ENCODE results near the gene CCDC146. TPM values are rescaled to one million over a fixed set of nuclear protein-coding genes. Genes with fewer than 3 reads are reported as not detected.
A peak's percentile ranks its signal among the peaks of the same experiment; 100 is the strongest.

CCDC146 gene
- total and polyA plus RNA-seq, 10 donors = 4.1 to 21.3 (median 10.9) TPM

DNA sequence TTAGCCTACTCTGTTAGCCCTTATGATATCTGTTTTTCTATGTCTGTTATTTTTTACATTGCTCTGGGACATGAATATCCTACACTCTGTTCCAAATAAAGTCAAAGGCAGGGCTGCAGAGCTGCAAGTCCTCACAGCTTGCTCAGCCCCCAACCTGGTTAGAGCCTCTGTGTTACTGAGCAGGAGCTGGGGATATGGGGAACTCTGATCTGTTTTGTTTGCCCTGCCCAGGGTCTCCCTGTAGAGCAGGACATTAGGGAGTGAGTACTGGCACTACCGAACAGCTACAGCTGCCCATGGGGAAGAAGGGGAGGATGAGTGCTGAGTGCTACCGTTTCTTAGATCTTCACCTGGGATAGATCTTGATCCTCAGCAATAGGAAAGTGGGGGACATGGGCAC is 110.1 kb downstream of the CCDC146 start:
- Histone ChIP-seq H3K4me3 (no peak overlapping the region), H3K36me3 (peaks cover 0 to 6% (median 0%) of the 10 kb centered on the region in 6 donors), H3K27me3 (replicated peaks in 1 of 7) (no peaks in the 10 kb centered on the region), H3K9me3 (peaks cover 0 to 28% (median 20%) of the 10 kb centered on the region in 8 donors), H3K4me1 (peaks cover 0 to 12% (median 3%) of the 10 kb centered on the region in 6 donors), H3K27ac (no peak overlapping the region)
- DNase-seq = no peak
- 91 to 100% (median 91%) methylated on average over 2 of the region's 2 CpGs for WGBS, 5 donors
- TF ChIP-seq POLR2AphosphoS5 (IDR thresholded peaks at IDR 0.05) = no peak
- TF ChIP-seq, protein P1, sequence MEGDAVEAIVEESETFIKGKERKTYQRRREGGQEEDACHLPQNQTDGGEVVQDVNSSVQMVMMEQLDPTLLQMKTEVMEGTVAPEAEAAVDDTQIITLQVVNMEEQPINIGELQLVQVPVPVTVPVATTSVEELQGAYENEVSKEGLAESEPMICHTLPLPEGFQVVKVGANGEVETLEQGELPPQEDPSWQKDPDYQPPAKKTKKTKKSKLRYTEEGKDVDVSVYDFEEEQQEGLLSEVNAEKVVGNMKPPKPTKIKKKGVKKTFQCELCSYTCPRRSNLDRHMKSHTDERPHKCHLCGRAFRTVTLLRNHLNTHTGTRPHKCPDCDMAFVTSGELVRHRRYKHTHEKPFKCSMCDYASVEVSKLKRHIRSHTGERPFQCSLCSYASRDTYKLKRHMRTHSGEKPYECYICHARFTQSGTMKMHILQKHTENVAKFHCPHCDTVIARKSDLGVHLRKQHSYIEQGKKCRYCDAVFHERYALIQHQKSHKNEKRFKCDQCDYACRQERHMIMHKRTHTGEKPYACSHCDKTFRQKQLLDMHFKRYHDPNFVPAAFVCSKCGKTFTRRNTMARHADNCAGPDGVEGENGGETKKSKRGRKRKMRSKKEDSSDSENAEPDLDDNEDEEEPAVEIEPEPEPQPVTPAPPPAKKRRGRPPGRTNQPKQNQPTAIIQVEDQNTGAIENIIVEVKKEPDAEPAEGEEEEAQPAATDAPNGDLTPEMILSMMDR (IDR thresholded peaks at IDR 0.05 in 8 of 11, conservative IDR thresholded peaks at IDR 0.05 in 3 of 11) = no peak
- TF ChIP-seq POLR2A (IDR thresholded peaks at IDR 0.05) = no peak
- intact Hi-C loops (cut with DNase I; ENCODE audit: low total_unique reads) = no loop called here

DNA sequence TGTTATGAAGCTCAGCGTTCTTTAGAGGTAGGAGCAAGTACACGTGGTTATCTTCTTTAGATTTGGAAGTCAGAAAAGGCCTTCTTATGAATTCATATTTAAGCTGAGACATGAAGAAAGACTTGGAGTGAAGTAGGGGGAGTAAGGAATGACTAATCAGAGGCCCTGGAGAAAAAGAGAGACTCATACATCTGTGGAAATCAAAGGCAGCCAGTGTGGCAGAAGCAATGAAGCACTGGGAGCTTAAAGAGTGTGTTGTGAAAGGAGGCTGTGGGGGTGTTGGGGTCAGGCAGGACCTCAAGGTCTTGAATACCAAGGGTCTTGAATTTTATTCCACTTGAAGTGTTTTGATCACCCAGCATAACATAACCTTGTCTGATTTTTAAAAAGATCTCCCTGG is 112.9 kb downstream of the CCDC146 start:
- Histone ChIP-seq H3K4me3 (no peak overlapping the region), H3K4me1 (peaks cover 0 to 40% (median 21%) of the 10 kb centered on the region in 6 donors), H3K36me3 (peaks cover 0 to 9% (median 0%) of the 10 kb centered on the region in 6 donors), H3K27ac (no peak overlapping the region), H3K9me3 (peaks cover 0 to 13% (median 11%) of the 10 kb centered on the region in 8 donors), H3K27me3 (replicated peaks in 1 of 7) (no peaks in the 10 kb centered on the region)
- TF ChIP-seq, protein P1 (IDR thresholded peaks at IDR 0.05 in 8 of 11, conservative IDR thresholded peaks at IDR 0.05 in 3 of 11) = no peak
- DNase-seq = no peak
- intact Hi-C loops (cut with DNase I; ENCODE audit: low total_unique reads) = no loop called here
- 95 to 97% (median 95%) methylated on average over 2 of the region's 2 CpGs for WGBS, 5 donors

DNA sequence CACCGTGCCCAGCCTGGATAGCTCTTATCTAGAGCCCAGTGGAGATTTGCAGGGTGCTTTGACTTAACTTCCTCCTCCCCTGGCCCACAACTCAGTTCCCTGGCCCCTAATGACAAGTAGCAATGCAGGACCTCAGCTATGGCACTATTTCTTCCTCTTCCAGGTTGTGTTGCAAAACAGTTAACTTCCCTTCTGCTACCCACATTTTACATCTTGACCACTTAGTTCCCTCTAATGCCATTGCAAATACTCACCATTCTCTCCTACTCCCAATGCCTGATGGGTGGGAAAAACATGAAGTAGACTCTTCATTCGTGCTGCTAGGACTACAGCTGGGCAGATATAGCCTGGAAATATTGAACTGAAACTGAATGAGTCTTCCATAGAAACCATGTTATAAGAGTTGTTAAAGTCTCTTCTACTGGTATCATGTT is 116.3 kb downstream of the CCDC146 start:
- Histone ChIP-seq H3K27me3 (replicated peaks in 1 of 7) (no peaks in the 10 kb centered on the region), H3K27ac (peak overlapping the region in 7 of 8 donors; percentile 51 to 86 (median 68)), H3K36me3 (peaks cover 0 to 20% (median 0%) of the 10 kb centered on the region in 6 donors), H3K4me3 (no peak overlapping the region), H3K9me3 (no peaks in the 10 kb centered on the region), H3K4me1 (peaks cover 0 to 40% (median 21%) of the 10 kb centered on the region in 6 donors)
- peak in 1 of 3 donors; percentile 64 for TF ChIP-seq POLR2AphosphoS5 (IDR thresholded peaks at IDR 0.05)
- TF ChIP-seq POLR2A (IDR thresholded peaks at IDR 0.05) = no peak
- peak; percentile 78 for DNase-seq
- 30 to 52% (median 42%) methylated on average over 2 of the region's 2 CpGs for WGBS, 5 donors
- intact Hi-C loops (cut with DNase I; ENCODE audit: low total_unique reads) = no loop called here

DNA sequence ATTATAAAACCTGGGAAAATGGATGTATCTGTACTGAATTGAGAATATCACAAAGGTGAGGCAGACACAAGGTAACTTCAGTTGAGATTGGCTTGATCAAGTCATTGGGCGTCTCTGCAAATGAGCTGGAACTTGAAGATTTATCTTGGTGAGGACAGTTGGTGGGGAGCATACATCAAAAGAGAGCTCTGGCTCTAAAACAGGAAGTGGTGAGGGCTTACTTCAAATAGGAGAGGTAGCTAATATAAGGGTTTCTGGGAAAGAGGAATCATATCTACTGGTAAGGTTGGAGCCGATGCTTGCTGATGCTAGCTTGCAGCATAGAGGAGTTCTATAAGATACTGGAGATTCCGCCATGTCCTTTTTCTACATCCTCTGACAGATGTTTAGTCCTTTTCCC is 117.1 kb downstream of the CCDC146 start:
- no peak for DNase-seq
- Histone ChIP-seq H3K27me3 (replicated peaks in 1 of 7) (no peaks in the 10 kb centered on the region), H3K4me1 (peaks cover 0 to 38% (median 21%) of the 10 kb centered on the region in 6 donors), H3K27ac (peak overlapping the region in 5 of 8 donors; percentile 59 to 86 (median 76)), H3K36me3 (peaks cover 0 to 20% (median 0%) of the 10 kb centered on the region in 6 donors), H3K4me3 (no peak overlapping the region), H3K9me3 (no peaks in the 10 kb centered on the region)
- WGBS, 5 donors = 76 to 84% (median 82%) methylated on average over 3 of the region's 3 CpGs
- TF ChIP-seq POLR2A (IDR thresholded peaks at IDR 0.05) = no peak
- TF ChIP-seq POLR2AphosphoS5 (IDR thresholded peaks at IDR 0.05) = no peak
- TF ChIP-seq, protein P1 (IDR thresholded peaks at IDR 0.05 in 8 of 11, conservative IDR thresholded peaks at IDR 0.05 in 3 of 11) = no peak
- intact Hi-C loops (cut with DNase I; ENCODE audit: low total_unique reads) = no loop called here

Measured in spleen (tissue), 11 donors.